NK-92 (cell line): Measurements from ENCODE around the gene DDC.
"Not testable (repeated sequence)": the region's sequence is repeated elsewhere in the genome, so short reads cannot be mapped to it uniquely, and the experiment has no call there.

Experiments
- DNase-seq: peaks from one replicate; lab custom pipeline; 2025; ENCODE audit not compliant: unreplicated experiment; lab: John Stamatoyannopoulos, UW

DDC gene

GRCh38 chr7:50459183-50459582 is 106.0 kb downstream of the DDC start:
- not testable (repeated sequence) for DNase-seq

GRCh38 chr7:50458651-50459050 is 106.6 kb downstream of the DDC start:
- not testable (repeated sequence) for DNase-seq

GRCh38 chr7:50456371-50457123 is 108.7 kb downstream of the DDC start:
- no peak for DNase-seq

- DNase-seq, result no peak
Observed at GRCh38 chr7:50455658-50456057, 109.5 kb downstream of the DDC start.

- DNase-seq, result no peak
Observed at GRCh38 chr7:50454968-50455367, 110.2 kb downstream of the DDC start.

GRCh38 chr7:50450590-50451032 is 114.6 kb downstream of the DDC start:
- DNase-seq, result no peak

- DNase-seq, result no peak
Observed at GRCh38 chr7:50449881-50450589, 115.2 kb downstream of the DDC start, which contains the start of gene FIGNL1. TSS of gene FIGNL1 (minus strand) at chr7:50450350. CDS start at chr7:50447287, 3,063 bp downstream.

- no peak for DNase-seq
Observed at GRCh38 chr7:50449501-50449880, 115.7 kb downstream of the DDC start.

GRCh38 chr7:50448823-50449222 is 116.4 kb downstream of the DDC start:
- DNase-seq, result no peak

- no peak for DNase-seq
Observed at GRCh38 chr7:50446542-50446960, 118.7 kb downstream of the DDC start.

- no peak for DNase-seq
Observed at GRCh38 chr7:50436133-50436806, 128.9 kb downstream of the DDC start.

- no peak for DNase-seq
Observed at GRCh38 chr7:50431722-50432305, 133.4 kb downstream of the DDC start.

- no peak for DNase-seq
Observed at GRCh38 chr7:50431316-50431715, 133.9 kb downstream of the DDC start.

GRCh38 chr7:50428911-50429310 is 136.3 kb downstream of the DDC start:
- DNase-seq, result no peak

GRCh38 chr7:50427518-50427917 is 137.7 kb downstream of the DDC start:
- no peak for DNase-seq

- DNase-seq, result no peak
Observed at GRCh38 chr7:50426280-50427045, 138.7 kb downstream of the DDC start.

GRCh38 chr7:50425318-50425717 is 139.9 kb downstream of the DDC start:
- DNase-seq, result no peak

- DNase-seq, result no peak
Observed at GRCh38 chr7:50423860-50424259, 141.3 kb downstream of the DDC start.

GRCh38 chr7:50422858-50423257 is 142.3 kb downstream of the DDC start:
- no peak for DNase-seq

GRCh38 chr7:50421043-50421442 is 144.2 kb downstream of the DDC start:
- no peak for DNase-seq
